ENCODE results near the gene TRAPPC2L. TPM values are rescaled to one million over a fixed set of nuclear protein-coding genes. Genes with fewer than 3 reads are reported as not detected.

Gene TRAPPC2L
- total and polyA plus RNA-seq, 10 of the 15 experiments (the other 5 are each of a cell fraction or from before 2014, with no cell fraction given) = 56.3 to 363 (median 118) TPM

DNA sequence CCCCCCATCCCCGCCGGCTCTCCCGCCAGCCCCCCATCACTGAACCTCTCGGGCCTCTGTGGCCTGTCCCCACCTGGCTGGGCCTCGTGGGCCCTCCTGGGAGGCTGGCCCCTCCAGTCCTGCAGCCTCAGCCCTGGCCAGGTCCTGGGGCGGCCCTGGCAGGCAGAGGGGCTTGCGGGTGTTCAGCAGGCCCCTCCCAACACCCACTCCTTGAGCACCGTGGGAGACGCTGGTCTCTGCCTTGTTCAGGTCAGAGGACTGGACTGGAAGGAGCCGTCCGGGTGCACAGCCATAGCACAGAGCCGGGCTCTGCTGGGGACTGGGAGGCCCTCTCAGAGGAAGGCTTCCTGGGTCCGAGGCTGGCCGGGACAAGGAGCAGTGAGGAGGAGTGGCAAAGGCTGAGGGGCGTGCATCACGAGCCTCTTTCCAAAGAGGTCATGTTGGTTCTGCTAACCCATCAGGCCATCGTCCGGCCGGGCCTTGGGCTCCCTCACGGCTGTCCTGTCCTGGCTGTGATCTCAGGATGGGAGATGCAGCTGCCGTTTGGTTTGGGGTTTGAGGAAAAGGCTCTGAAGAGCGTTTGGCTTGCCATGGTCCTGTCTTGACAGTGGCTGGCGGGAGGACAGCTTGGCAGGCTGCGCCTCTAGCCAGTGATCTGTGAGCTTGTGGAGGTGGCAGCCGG lies 15.9 kb downstream of the TRAPPC2L start:
- no peak overlapping the region for H3K4me3 ChIP-seq
- no peaks in the 10 kb centered on the region for H4K20me1 ChIP-seq (ENCODE audit: control insufficient read depth, insufficient read depth)
- RAD21 ChIA-PET (ENCODE audit: unreplicated experiment) = no interaction called here
- no peaks in the 10 kb centered on the region for H3K9me3 ChIP-seq (replicated peaks; ENCODE audit: control insufficient read depth, insufficient read depth, low read length)
- no peak for FAIRE-seq
- H3K9ac ChIP-seq (ENCODE audit: control insufficient read depth, insufficient read depth, low read length) = no peak overlapping the region
- in situ Hi-C loops (cut with MboI) = no loop called here
- 19% methylated on average over 25 of the region's 25 CpGs for WGBS (ENCODE audit: insufficient coverage, insufficient replicate concordance, low lambda C conversion rate, missing lambda C conversion rate)
- no peaks in the 10 kb centered on the region for H3K36me3 ChIP-seq (ENCODE audit: control insufficient read depth in 2 of 2, insufficient read depth in 2 of 2, low read length in 1 of 2)
- H3K27me3 ChIP-seq (replicated peaks in 1 of 2; ENCODE audit: control insufficient read depth in 2 of 2, insufficient read depth in 2 of 2, low read length in 1 of 2) = peaks cover 4 to 6% of the 10 kb centered on the region in 2 experiments
- no peak for DNase-seq (ENCODE audit: low read depth, low spot score)
- no peak overlapping the region for H3K4me2 ChIP-seq (ENCODE audit: control insufficient read depth, insufficient read depth)
- intact Hi-C loops (cut with micrococcal nuclease; ENCODE audit: unreplicated experiment) = no loop called here
- SMC1A ChIA-PET (ENCODE audit: uncharacterized antibody, unreplicated experiment) = no interaction called here
- BruUV-seq (replicated peaks) = no TSS peak
- H3K27ac ChIP-seq (ENCODE audit: control insufficient read depth, insufficient read depth) = no peak overlapping the region
- no peaks in the 10 kb centered on the region; the same call in 1 of the 2 replicates for H3K4me1 ChIP-seq (ENCODE audit: control insufficient read depth, insufficient read depth, low read length)
- H2AFZ ChIP-seq (ENCODE audit: control insufficient read depth, low read depth, low read length) = no peak overlapping the region
- POLR2A ChIA-PET = no interaction called here
- CTCF ChIA-PET = no interaction called here
- H3K79me2 ChIP-seq (ENCODE audit: control insufficient read depth, insufficient read depth, low read length) = no peaks in the 10 kb centered on the region
- ATAC-seq = no peak; the same call in 2 of the 3 replicates
- TF ChIP-seq, protein P1, sequence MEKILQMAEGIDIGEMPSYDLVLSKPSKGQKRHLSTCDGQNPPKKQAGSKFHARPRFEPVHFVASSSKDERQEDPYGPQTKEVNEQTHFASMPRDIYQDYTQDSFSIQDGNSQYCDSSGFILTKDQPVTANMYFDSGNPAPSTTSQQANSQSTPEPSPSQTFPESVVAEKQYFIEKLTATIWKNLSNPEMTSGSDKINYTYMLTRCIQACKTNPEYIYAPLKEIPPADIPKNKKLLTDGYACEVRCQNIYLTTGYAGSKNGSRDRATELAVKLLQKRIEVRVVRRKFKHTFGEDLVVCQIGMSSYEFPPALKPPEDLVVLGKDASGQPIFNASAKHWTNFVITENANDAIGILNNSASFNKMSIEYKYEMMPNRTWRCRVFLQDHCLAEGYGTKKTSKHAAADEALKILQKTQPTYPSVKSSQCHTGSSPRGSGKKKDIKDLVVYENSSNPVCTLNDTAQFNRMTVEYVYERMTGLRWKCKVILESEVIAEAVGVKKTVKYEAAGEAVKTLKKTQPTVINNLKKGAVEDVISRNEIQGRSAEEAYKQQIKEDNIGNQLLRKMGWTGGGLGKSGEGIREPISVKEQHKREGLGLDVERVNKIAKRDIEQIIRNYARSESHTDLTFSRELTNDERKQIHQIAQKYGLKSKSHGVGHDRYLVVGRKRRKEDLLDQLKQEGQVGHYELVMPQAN (conservative IDR thresholded peaks at IDR 0.05) = no peak
- TF ChIP-seq CHD1 (IDR thresholded peaks at IDR 0.05; ENCODE audit: low read depth, low read length) (no peak), KDM1A (IDR thresholded peaks at IDR 0.05; ENCODE audit: borderline replicate concordance) (no peak), POLR2AphosphoS5 (IDR thresholded peaks at IDR 0.05; ENCODE audit: low read length) (peak; percentile 8; the same call in 1 of the 2 replicates)

All from GM12878 (cell line).